HG03558 (cell line): ENCODE data around the gene PLD2.

Experiments used
- ATAC-seq: cut with Tn5 transposase; IDR thresholded peaks from one replicate; pipeline ENCODE4 v1.9.1; 2021; ENCODE audit warnings: moderate number of reproducible peaks; ENCODE audit not compliant: unreplicated experiment; ENCODE audit errors: extremely low read depth

The PLD2 gene

DNA sequence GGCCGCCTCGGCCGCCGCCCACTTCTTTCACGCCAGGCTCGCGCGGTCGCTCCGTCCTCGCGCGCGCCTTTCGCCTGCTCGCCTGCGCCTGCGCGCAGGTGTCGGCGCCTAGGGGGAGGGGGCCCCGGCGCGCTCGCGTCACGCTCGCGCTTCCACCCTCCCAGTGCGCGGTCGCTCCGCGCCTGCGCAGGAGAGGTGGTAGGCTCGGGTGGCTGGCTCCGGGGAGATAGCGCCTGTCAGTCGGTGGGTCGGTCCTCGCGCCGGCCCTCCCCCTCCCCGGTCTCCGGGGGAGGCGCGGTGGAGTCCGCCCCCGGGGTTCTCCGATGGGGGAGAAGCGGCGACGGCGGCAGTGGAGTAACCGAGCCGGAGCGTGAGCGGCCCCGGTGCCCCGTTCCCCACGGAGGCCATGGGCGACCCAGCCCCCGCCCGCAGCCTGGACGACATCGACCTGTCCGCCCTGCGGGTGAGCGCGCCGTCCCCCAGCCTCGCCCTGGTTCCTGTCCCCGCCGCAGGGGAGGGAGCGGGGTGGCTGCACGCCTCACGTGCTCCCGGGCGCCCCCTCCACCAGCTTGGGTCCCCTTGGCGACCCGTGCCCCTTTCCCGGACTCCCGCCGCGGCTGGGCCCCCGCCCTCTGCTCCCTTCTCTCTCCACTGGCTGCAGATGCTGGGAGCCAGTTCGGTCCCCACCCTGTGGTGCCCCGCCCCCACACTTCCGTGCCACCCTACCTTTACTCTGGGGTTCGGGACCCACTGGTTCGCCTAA is 26.4 kb downstream of the PLD2 start, which contains the start of gene MINK1:
Gene MINK1, plus strand, starts transcription at position 163 of the 763 bp plus-strand sequence. Its CDS starts 244 bp downstream, at position 407.
- peak; percentile 63 for ATAC-seq

DNA sequence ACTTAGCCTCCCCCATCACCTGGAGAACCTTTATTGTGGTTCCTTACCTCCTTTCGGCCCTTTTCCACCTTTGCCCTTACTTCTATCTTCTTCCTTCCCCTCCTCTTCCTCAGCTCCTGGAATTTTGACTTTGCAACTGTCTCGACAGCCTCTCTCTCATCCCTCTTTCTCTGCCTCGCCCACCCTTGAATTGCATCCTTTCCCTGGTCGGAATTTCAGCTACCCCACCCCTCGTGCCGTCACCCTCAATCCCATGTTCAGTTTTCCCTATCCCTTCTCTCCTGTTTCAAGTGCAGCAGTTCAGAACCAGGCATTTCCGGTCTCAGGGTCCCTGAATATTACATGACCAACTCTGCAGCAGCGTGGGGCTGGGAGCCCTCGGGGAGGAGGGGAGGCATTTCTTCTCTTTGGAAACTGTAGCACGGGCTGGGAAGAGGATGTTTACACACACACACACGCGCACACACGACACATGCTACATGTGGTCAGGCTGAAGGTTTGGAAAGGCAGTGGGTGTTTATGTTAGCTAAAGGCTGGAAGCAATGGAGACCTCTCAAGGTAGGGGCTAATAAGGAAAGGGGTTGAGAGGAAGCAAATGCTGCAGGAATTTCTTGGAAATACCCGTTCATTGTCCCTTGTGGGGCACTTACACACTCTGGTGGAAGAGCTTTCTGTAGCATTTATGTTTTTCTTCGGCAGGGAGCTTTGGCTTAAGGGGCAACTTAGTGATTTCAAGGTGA is 27.2 kb downstream of the PLD2 start:
- ATAC-seq: no peak

DNA sequence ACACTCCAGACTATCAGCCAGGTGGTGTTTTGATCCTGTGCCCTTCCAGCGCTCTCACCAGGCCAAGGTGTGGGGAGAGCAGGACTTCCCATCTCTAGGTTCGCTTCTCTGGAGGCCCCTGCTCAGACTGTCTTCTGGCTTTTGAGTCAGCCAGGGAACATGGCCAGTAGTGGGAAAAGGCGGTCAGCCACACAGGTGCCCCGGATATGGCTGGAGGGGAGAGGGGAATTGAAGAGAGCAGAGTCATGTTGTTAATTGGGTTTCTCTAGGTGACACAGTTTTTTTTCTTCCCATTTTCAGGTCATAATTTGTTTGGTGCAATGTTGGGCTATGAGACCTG is 27.7 kb downstream of the PLD2 start:
- no peak for ATAC-seq

DNA sequence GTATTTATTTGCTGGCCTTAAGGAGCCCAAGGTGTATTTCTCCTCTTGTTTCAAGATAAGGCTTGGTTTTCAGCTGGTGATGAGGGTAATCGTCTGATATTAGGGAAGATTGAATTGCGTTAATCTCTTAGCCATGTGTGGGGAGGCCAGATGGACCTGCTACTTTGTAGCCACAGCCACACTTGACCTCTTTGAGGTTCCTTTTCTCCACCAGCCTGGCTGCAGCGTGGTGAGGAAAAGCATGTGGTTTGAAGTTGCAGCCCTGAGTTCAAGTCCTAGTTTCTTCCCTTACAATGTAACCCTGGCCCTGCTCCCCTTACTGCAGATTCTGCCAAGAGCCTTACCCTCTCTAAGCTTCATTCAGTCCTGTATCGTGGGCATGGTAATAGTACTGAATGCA is 29.3 kb downstream of the PLD2 start:
- ATAC-seq: no peak

DNA sequence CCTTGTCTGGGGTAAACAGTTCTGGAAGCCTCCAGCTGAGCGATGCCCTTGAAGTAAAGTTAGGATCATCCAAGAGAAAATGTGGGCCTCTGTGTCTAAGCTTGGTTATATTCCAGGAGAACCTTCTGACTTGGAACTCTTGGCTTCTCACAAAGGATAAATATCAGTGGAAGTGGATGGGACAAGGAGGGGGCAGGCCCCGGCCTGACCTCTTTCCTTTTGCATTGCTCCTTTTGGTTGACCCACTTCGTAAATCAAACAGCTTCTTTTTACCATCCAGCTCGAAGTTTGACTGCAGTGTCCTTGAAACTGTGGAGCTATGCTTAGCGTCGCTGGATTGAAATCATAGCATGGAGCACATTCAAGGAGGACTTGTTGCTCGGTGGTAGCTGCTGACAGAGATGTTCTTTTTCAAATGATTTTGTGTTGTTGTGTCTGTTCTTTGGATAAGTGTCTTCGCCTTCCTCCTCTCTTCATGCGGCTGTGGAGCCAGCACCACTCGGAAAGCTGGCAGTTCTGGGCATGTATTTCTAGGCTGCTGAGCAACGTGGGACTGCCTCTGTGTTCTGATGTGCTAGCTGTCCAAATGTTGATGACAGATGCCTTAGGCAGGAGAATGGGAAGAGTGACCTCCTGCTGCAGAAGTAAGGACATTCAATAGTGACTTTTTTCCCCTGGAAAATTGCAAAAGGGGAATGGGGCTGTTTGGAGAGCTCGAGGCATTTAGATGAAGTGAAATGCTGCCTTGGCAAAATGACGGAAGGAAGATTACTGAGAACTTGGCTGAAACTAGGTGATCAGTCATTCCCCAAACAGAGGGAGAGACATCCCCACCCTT is 30.7 kb downstream of the PLD2 start:
- no peak for ATAC-seq

DNA sequence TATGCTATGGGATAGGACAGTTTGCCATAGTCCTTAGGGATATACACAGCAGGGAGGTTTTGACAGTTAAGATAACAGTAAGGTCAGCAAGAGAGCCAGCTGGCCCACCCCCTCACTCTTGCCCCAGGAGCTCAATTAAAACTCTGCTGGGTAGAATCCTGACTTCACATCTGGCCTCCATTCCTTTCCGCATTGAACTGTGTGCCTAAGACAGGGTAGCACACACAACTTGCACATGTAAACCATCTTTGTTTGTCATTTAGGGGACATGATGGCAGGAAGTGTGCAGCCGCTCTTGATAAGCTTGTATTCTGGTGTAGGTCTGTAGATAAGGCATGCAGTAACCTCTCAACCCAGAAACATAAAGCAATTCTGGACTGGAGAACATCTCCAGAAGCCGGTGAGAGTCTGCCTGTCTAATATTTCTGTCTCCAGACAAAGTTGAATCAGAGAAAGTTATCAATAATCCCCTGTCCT is 31.4 kb downstream of the PLD2 start:
- ATAC-seq: no peak

DNA sequence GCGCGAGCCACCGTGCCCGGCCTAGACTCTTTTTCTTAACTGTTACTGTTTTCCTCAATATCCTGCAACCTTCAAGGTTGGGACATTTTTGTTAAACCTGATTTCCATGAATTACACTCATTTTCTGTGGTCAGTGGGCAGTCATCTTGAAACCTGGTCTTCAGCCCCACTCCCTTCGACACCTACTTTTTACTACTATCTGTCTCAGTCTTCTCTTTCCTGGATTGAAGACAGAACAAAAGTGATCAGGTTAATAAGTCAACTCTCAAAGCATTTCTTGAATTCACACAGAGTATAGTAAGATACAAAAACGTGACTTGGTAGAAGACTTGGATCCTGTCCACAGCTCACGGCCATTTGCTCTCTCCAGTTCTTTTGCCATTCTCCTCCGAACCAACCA is 32.3 kb downstream of the PLD2 start:
- no peak for ATAC-seq

DNA sequence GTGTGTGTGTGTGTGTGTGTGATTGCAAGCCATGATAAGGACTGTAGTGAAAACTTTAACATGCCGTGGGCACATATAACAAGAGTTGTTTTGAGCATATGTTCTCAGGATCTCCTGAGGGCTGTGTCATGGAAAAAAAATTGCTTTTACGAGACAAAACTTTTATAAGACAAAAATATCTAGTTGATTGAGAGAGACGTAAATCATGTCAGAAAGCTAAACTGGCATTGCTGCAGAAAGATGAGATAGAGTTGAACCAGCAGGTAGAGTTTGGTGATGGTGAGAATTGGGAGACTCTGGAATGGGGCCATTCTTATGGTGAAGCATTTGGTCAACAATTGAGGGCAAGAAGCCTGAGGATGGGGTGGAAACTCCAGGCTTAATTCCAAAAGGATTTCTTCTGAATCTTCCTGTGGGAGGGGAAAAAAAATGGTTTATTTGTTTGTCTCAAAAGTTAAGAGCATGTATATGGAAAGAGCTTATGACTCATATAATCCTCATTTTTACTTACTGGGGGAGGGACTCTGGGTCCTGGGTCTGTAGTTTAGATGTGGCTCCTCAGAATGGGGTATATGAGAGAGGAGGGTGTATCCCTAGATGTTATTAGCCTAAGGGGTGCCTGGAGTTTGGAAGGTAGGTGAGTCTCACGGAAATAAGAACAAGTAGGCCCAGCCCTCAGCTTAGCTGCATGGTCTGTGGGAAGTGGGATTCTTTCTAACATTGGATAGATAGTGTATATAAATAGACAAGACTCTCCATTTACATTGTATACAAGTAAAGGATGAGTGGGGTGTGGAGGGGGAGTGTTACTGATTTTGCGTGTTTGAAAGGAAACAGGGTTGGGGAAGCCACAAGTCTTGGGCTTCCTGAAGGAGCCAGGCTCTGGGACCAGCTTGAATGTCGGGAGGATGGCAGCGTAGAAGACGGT is 33.3 kb downstream of the PLD2 start:
- ATAC-seq: no peak

DNA sequence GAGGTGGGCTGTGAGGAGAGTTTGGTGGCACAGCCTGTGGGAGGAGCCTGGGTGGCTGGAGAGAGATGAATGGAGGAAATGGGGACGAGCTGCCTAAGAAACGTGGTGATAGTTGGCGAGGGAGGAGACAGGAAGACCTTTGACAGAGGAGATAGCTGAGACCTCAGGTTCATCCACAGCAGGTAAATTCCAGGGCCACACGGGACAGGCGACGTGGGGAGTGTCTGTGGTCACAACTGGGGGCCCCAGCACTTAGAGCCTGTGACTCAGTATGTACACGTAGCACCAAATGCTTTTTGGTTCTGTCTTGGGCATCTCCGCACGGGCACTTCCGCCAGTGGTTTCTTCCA is 33.9 kb downstream of the PLD2 start:
- no peak for ATAC-seq

DNA sequence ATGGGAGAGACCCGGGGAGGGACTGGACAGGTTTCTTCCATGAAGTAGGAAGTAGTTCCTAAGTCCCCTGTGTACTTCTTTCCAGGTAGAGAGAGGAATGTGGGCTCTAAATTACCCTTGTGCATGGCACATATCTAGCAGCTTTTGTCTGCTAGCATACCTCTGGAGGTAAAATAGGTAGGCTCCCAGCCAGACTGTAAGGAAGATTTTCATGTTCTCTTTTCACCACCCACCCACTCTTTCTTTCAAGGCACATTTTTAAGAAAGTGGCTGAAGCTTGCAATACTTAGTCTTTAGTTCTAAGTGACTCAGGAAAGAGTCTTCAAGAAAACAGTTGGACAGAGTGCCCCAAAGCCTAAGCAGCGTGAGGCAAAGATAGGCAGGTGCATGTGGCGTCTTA is 35.4 kb downstream of the PLD2 start:
- no peak for ATAC-seq

DNA sequence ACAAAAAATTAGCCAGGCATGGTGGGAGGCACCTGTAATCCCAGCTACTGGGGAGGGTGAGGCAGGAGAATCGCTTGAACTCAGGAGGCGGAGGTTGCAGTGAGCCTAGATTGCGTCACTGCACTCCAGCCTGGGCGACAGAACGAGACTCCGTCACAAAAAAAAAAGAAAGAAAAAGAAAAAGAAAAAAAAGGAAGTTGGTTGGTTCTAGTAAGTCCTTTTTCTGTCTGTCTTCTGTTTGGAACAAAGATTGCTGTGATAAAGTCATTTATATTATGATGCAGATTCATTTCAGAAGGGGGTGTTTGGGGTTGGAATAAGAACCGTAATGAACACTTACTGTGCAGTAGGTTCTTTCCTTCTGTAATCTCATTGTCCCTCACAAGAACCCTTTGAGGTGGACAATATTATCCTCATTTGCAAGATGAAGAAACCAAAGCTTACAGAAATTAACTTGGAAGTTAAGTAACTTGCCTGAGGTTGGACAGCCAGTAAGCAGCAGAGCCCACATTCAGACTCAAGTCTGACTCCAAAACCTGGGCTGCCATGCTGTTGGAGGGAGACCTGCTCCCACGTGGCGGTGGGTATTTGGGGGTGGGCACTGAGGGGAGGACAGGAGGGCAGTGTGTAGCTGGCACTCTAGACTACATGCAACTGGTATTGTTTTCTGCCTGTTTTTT is 36.5 kb downstream of the PLD2 start:
- no peak for ATAC-seq

DNA sequence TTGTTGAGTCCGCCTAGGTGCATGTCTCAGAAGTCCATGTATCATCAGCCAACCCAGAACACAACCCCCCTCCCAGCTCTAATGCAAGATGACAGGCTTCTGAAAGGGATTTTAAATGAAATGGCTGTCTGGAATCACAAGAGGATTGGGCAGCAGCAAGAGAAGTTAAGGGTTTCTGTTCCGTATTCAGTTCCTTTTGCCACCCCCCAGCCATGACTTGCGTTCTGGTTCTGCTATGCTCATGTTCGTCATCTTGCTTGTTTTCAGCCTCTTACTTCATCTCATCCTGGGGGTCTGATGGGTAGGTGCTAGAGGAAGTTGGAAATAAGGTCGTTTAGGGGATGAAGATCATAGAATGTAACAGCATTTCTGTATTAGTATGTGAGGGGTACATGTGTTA is 38.2 kb downstream of the PLD2 start:
- no peak for ATAC-seq

DNA sequence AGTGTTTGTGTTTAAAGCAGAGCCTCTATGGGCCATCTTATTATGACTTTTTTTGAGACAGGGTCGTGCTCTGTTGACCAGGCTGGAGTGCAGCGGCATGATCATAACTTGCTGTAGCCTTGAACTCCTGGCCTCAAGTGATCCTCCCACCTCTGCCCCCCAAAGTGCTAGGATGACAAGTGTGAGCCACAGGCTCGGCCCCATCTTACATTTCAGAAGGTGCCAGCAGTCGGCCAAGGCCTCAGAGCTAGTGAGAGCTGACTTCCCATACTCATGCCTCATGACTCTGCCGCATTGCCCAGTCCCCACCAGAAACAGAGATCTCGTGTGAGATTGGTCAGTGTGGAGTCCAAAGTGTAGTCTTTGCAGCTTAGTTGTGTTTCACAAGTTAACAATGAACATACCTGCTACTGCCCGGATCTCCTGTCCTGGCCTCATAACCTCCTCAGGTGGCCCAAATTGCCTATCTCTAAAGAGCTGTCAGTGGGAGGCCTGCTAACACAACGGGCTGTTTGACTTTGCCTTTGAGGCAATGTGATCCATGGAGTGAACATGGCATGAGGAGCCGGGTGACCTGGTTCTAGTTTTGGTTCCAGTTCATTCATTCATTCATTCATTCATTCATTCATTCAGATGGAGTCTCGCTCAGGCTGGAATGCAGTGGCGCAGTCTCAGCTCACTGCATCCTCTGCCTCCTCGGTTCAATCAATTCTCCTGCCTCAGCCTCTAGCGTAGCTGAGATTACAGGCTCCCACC is 39.9 kb downstream of the PLD2 start:
- ATAC-seq: no peak

DNA sequence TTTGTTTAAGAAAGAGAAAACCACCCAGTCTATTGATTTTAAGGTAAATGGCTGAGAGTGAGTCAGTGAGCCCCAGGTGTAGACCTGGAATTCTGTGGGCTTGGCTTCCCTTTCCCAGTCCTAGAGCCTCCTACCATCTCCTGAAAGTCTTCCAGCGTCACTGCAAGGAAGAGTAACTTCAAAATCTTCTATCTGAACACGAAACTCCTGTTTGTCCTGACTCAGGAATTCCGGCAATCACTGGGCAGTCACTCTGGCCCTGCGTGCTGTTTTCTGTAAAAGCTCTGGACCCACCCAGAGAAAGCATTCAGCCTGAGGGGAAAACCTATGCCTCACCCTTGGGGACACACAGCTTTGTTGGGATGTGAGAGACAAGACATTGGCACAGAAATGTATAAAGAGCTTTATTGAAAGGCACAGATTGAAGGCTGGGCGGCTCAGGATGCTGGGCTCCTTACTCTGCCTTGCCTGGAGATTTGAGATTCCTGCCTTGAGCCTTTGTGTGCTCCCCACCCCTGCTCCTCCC is 42.1 kb downstream of the PLD2 start:
- no peak for ATAC-seq

DNA sequence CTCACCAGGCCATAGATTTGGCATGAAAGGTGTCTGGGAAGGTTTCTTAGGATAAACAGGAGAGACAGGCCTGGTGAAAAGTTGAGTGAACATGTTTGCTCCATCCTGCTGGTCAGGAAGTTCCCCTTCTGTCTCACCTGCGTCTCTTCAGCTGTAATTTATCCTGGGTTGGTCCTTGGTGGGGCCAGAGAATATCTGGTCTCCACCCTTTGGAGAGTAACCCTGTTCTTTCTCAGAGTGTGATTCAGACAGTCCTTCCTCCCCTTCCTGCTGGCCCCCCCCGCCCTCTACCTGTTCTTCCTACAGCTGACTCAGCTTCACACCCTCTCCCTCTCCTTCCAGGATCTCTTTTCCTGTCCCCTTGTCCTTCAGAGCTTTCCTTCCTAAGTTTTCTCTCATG is 43.3 kb downstream of the PLD2 start:
- ATAC-seq: no peak

DNA sequence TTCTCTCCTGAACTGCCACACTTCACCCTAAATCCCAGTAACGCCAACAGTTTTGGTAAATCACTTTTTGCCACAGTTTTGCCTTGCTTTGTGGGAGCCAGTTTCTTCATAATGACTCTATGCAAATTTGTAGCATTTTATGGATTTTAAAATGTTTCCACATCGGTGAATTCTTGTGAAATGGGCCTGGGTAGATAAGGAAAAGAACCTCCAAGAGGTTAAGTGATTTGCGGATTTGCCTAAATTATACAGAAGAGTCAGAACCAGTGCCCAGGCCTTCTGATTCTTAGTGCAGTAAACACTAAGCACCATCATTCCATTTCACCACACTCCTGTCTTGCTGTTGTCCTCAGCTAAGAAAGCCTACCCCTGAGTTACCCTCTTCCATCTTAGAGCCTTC is 44.1 kb downstream of the PLD2 start:
- no peak for ATAC-seq

DNA sequence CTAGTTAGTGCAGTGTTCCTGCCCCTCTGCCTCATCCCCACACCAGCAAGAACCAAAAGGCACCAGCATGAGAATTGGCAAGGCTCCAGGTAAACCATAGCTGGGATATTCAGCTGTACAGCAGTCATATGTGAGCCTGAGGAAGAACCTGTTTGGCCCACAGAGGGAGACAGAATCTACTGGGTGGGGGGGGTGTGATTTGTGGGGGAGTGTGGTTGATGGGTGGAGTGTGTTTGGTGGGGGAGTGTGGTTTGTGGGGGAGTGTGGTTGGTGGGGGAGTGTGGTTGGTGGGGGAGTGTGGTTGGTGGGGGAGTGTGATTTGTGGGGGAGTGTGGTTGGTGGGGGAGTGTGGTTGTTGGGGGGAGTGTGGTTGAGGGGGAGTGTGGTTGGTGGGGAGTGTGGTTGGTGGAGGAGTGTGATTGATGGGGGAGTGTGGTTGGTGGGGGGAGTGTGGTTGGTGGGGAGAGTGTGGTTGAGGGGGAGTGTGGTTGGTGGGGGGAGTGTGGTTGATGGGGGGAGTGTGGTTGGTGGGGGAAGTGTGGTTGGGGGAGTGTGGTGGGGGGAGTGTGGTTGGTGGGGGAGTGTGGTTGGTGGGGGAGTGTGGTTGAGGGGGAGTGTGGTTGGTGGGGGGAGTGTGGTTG is 45.7 kb downstream of the PLD2 start:
- ATAC-seq: no peak

DNA sequence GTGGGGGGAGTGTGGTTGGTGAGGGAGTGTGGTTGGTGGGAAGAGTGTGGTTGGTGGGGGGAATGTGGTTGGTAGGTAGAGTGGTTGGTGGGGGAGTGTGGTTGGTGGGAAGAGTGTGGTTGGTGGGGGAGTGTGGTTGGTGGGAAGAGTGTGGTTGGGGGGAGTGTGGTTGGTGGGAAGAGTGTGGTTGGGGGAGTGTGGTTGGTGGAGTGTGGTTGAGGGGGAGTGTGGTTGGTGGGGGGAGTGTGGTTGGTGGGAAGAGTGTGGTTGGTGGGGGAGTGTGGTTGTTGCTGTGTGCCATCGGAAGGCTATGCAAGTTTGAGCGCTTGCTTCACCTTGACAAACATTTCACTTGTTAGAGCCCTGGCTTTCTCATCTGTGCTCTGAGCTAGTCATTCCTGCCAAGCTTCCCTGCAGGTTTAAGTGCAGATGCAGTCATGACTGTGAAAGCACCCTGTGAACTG is 46.3 kb downstream of the PLD2 start:
- no peak for ATAC-seq
